B cell (primary cell): ENCODE results near the gene SLC4A11.

ENCODE experiments used
- EZH2 ChIP-seq: IDR thresholded peaks from 2 replicates; pipeline ENCODE4 v1.6.1; 2012; ENCODE audit warnings: borderline replicate concordance, low read depth, mild to moderate bottlenecking, moderate library complexity, low read length; ENCODE audit not compliant: insufficient read depth, poor library complexity, severe bottlenecking
- TF ChIP-seq, protein P1 (sequence below): fragments of 200-600 bp; IDR thresholded peaks from one replicate; pipeline ENCODE4 v1.8.0; 2022; ENCODE audit warnings: antibody characterized with exemption, mild to moderate bottlenecking

DNA sequence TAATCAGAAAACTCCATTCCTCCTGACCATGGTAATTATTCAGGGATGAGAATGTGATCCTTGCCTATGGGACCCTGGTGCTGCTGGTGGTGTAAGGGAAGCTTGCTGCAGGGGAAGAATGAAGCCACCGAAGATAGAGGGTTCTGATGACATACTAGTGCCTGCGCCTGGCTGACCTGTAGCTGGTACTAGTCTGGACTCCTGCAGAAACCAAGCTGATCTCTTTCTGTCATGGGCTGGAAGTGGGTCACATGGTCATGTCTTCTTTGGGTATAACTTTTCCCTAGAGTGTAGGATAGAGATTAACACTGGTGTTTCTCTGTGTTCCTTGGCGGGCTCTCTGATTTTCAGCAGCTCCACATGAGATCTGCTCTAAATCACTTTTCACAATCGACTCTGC lies 8.6 kb upstream of the SLC4A11 start:
- TF ChIP-seq, protein P1, sequence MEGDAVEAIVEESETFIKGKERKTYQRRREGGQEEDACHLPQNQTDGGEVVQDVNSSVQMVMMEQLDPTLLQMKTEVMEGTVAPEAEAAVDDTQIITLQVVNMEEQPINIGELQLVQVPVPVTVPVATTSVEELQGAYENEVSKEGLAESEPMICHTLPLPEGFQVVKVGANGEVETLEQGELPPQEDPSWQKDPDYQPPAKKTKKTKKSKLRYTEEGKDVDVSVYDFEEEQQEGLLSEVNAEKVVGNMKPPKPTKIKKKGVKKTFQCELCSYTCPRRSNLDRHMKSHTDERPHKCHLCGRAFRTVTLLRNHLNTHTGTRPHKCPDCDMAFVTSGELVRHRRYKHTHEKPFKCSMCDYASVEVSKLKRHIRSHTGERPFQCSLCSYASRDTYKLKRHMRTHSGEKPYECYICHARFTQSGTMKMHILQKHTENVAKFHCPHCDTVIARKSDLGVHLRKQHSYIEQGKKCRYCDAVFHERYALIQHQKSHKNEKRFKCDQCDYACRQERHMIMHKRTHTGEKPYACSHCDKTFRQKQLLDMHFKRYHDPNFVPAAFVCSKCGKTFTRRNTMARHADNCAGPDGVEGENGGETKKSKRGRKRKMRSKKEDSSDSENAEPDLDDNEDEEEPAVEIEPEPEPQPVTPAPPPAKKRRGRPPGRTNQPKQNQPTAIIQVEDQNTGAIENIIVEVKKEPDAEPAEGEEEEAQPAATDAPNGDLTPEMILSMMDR, result no peak
- no peak for TF ChIP-seq EZH2
